HEK293T (cell line): Measurements from ENCODE around the gene IL17D.

Source experiments
- CTCF ChIA-PET: fragments of 350-600 bp; formaldehyde crosslinking; extraction: SDS; loops from one replicate; lab custom pipeline; 2021; ENCODE audit warnings: antibody characterized with exemption, inconsistent platforms; lab: Yijun Ruan, JAX
- POLR2A ChIA-PET: fragments of 350-600 bp; formaldehyde crosslinking; extraction: SDS; loops from one replicate; lab custom pipeline; 2020; ENCODE audit warnings: antibody characterized with exemption, inconsistent platforms; lab: Yijun Ruan, JAX
- DNase-seq: peaks from one replicate; pipeline ENCODE4 v3.0.0; 2012; ENCODE audit warnings: mixed read lengths; ENCODE audit errors: extremely low spot score
- ARNT ChIP-seq: fragments of 450-650 bp; IDR thresholded peaks from 2 replicates; pipeline ENCODE4 v1.6.1; 2017; ENCODE audit warnings: mild to moderate bottlenecking
- BHLHE40 ChIP-seq: fragments of 450-650 bp; IDR thresholded peaks from 2 replicates; pipeline ENCODE4 v1.6.1; 2016; ENCODE audit warnings: mild to moderate bottlenecking, moderate library complexity, borderline replicate concordance
- CTBP1 ChIP-seq: fragments of 450-650 bp; IDR thresholded peaks from 2 replicates; pipeline ENCODE4 v1.6.1; 2016; ENCODE audit warnings: borderline replicate concordance
- ELF4 ChIP-seq: fragments of 450-650 bp; IDR thresholded peaks from 2 replicates; pipeline ENCODE4 v1.6.1; 2017; ENCODE audit warnings: antibody characterized with exemption
- FOXA1 ChIP-seq: fragments of 450-650 bp; IDR thresholded peaks from 2 replicates; pipeline ENCODE4 v1.6.1; 2016; ENCODE audit warnings: mild to moderate bottlenecking
- FOXK2 ChIP-seq: fragments of 450-650 bp; IDR thresholded peaks from 2 replicates; pipeline ENCODE4 v1.6.1; 2016; ENCODE audit warnings: mild to moderate bottlenecking
- FOXM1 ChIP-seq: fragments of 450-650 bp; IDR thresholded peaks from 2 replicates; pipeline ENCODE4 v1.6.1; 2017; ENCODE audit warnings: mild to moderate bottlenecking, borderline replicate concordance
- HDGF ChIP-seq: fragments of 450-650 bp; IDR thresholded peaks from 2 replicates; pipeline ENCODE4 v1.6.1; 2017; ENCODE audit warnings: antibody characterized with exemption, borderline replicate concordance
- L3MBTL2 ChIP-seq: fragments of 450-650 bp; conservative IDR thresholded peaks from 2 replicates; pipeline ENCODE4 v1.6.1; 2016; ENCODE audit warnings: mild to moderate bottlenecking
- LEF1 ChIP-seq: fragments of 450-650 bp; IDR thresholded peaks from 2 replicates; pipeline ENCODE4 v1.6.1; 2017; ENCODE audit warnings: mild to moderate bottlenecking, borderline replicate concordance
- NFRKB ChIP-seq: fragments of 450-650 bp; IDR thresholded peaks from 2 replicates; pipeline ENCODE4 v1.6.1; 2016; ENCODE audit warnings: mild to moderate bottlenecking, moderate library complexity
- SP1 ChIP-seq: fragments of 450-650 bp; IDR thresholded peaks from 2 replicates; pipeline ENCODE4 v1.6.1; 2017
- SUZ12 ChIP-seq: fragments of 450-650 bp; IDR thresholded peaks from 2 replicates; pipeline ENCODE4 v1.6.1; 2016; ENCODE audit warnings: mild to moderate bottlenecking
- TARDBP ChIP-seq: fragments of 450-650 bp; IDR thresholded peaks from 2 replicates; pipeline ENCODE4 v1.6.1; 2016
- ZNF384 ChIP-seq: fragments of 450-650 bp; IDR thresholded peaks from 2 replicates; pipeline ENCODE4 v1.6.1; 2016
- TF ChIP-seq, protein P1 (sequence below): fragments of 450-650 bp; IDR thresholded peaks from 2 replicates; pipeline ENCODE4 v1.6.1; 2016

IL17D gene

DNA sequence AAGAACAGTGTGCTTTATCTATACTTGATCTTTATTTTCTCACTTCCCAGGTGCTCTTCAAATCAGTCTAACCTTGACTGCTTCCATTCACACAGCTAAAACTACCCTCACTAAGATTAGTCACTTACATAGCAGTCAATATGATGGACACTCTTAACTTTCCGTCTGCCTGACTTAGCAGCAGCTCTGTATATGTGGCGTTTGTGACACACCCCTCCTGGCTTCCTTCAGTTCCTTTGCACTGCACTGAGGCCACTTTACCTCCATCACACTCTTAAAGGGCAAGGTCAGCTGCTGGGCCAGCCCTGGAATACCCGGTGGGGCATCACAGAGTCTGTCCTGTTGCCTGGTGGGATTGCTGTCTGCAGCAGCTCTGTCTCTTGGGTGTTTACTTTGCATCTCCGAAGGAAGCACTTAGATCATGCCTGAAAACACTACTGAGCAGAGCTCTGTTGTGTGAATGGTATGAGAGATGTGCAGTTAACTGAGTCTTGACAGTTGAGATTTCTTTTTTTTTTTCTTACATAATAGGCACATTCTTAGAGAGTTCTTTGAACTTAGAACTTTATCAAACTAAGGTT, 35.6 kb upstream of the IL17D start:
- ChIA-PET POLR2A (no interaction called here), CTCF (no interaction called here)
- DNase-seq, result no peak
- TF ChIP-seq FOXM1, result no peak
- no peak for TF ChIP-seq FOXA1
- TF ChIP-seq BHLHE40, result no peak
- TF ChIP-seq TARDBP, result no peak
- TF ChIP-seq HDGF, result no peak
- TF ChIP-seq CTBP1, result no peak
- no peak for TF ChIP-seq ARNT
- TF ChIP-seq, protein P1, sequence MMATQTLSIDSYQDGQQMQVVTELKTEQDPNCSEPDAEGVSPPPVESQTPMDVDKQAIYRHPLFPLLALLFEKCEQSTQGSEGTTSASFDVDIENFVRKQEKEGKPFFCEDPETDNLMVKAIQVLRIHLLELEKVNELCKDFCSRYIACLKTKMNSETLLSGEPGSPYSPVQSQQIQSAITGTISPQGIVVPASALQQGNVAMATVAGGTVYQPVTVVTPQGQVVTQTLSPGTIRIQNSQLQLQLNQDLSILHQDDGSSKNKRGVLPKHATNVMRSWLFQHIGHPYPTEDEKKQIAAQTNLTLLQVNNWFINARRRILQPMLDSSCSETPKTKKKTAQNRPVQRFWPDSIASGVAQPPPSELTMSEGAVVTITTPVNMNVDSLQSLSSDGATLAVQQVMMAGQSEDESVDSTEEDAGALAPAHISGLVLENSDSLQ, result no peak

GRCh38 chr13:20669162-20669561, 34.3 kb upstream of the IL17D start:
- ChIA-PET CTCF (no interaction called here), POLR2A (no interaction called here)
- no peak for DNase-seq
- TF ChIP-seq FOXM1 (no peak), HDGF (no peak), SUZ12 (no peak), LEF1 (no peak), ARNT (no peak), FOXA1 (no peak), FOXK2 (no peak), SP1 (no peak), ELF4 (no peak)
- TF ChIP-seq, protein P1, result no peak

DNA sequence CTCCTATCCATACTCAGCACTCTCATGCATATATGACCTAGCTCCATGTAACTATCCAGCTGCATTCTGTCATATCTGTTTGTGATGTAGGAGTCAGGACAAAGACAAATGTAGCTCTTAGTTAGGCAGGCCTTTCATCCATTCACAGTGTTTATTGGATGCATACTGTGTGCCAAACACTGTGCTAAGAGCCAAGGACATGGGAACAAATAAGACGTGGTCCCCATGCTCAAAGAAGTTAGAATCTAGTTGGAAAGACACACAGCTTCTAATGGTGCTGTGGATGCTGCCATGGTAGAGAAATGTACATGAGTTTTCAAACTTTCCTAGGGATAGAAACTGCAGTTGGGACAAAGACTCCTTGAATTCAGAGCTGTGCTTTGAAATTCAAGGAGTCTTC, 31.7 kb upstream of the IL17D start:
- POLR2A ChIA-PET, result no interaction called here
- TF ChIP-seq L3MBTL2 (no peak), NFRKB (no peak), SUZ12 (no peak), FOXA1 (no peak), CTBP1 (no peak), SP1 (no peak), ARNT (no peak), FOXK2 (no peak), TARDBP (no peak), LEF1 (no peak)
- TF ChIP-seq, protein P1, result no peak
- CTCF ChIA-PET, result no interaction called here

GRCh38 chr13:20672772-20673171, 30.7 kb upstream of the IL17D start:
- DNase-seq, result no peak
- TF ChIP-seq TARDBP (no peak), BHLHE40 (no peak), CTBP1 (no peak), FOXK2 (no peak), NFRKB (no peak), SP1 (no peak), FOXA1 (no peak), LEF1 (no peak), ELF4 (no peak), ARNT (no peak), L3MBTL2 (no peak), FOXM1 (no peak), ZNF384 (no peak), HDGF (no peak), SUZ12 (no peak)
- TF ChIP-seq, protein P1, result no peak
- ChIA-PET CTCF (no interaction called here), POLR2A (no interaction called here)

More for the DNA sequence above, 31.7 kb upstream of the IL17D start:
- no peak for DNase-seq

DNA sequence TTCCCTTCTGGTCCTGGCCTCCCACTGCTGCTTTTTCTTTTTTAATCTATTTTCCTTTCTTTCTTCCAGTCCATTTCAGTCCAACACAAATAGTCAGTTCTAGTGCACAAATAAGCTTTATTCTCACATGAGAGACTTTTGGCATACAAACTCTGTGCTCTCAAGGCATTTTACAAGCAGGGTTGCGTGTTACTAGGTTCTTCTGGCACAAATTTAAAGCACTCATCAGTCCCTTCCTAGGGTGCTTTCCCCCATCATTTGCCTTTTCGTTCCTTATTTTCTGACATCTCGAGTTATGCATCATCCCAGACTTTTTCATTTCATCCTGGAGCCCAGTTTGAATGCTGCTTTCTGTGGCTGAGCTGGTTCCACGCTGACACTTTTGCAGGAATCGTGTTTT, 29.8 kb upstream of the IL17D start:
- CTCF ChIA-PET, result no interaction called here
- no peak for TF ChIP-seq TARDBP
- TF ChIP-seq SP1, result no peak
- TF ChIP-seq, protein P1, result no peak
- no peak for TF ChIP-seq FOXK2
- no peak for TF ChIP-seq ZNF384
- no peak for TF ChIP-seq ARNT
- TF ChIP-seq BHLHE40, result no peak
- TF ChIP-seq FOXA1, result no peak
- no peak for TF ChIP-seq SUZ12
- TF ChIP-seq LEF1, result no peak
- TF ChIP-seq FOXM1, result no peak
- no peak for TF ChIP-seq CTBP1
- TF ChIP-seq L3MBTL2, result no peak
- no peak for TF ChIP-seq NFRKB
- TF ChIP-seq HDGF, result no peak
- TF ChIP-seq ELF4, result no peak
- no peak for DNase-seq
- POLR2A ChIA-PET, result no interaction called here
